Stimulated activated CD8-positive, alpha-beta memory T cell treated with anti-CD3 and anti-CD28 coated beads, Interleukin-4, amount 100 ng/mL, for 4 hours (primary cell): ENCODE measurements around the gene PEX14.
A peak's percentile ranks its signal among the peaks of the same experiment; 100 is the strongest.
"Not testable (repeated sequence)": the region's sequence is repeated elsewhere in the genome, so short reads cannot be mapped to it uniquely, and the experiment has no call there.

Experiments used
- DNase-seq, 2 donors: peaks; one replicate each; pipeline ENCODE4 v3.0.0-alpha.2; 2020; ENCODE audit warnings: low read depth in 2 of 2, low spot score in 1 of 2

PEX14 gene, protein sequence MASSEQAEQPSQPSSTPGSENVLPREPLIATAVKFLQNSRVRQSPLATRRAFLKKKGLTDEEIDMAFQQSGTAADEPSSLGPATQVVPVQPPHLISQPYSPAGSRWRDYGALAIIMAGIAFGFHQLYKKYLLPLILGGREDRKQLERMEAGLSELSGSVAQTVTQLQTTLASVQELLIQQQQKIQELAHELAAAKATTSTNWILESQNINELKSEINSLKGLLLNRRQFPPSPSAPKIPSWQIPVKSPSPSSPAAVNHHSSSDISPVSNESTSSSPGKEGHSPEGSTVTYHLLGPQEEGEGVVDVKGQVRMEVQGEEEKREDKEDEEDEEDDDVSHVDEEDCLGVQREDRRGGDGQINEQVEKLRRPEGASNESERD

DNA sequence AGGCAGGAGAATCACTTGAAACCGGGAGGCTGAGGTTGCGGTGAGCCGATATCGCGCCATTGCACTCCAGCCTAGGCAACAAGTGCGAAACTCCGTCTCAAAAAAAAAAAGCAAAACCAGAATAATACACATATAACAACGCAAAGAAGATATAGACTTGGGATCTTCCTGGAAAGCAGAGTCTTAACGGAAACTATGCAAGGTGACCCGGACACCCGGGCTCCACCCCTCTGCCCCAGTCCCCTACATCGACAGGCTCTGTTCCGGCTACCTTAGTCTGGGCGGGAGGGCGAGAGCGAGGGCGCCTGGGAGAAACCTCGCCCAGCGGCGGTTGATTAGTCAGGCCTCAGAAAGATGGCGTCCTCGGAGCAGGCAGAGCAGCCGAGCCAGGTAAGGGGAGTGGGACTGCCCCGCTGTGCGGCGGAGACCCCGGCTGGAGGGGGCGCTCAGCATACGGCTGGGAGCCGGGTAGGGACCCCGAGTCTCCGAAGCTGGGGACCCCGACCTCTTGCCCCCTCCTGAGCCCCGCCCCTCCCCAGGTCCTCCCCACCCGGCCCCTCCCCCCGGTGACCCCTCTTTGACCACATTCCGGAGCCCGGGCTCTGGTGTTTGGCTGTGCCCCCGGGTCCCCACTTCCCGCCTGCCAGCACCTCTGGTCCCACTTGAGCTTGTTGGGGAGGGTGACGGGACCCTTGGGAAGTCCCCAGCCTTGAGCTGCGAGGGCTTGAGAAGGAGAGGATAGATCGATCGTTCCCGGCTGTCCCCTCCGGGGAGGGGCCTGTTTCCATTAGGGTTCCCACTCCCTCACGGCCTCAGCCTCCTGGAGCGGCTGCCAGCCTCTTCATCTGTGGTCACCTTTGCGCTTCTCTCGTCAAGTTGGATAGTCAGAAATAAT is at the start of gene PEX14:
TSS of gene PEX14 (plus strand) at position 338 of the 895 bp plus-strand sequence. CDS start at position 355, 17 bp downstream.
- DNase-seq: peak; percentile 61 to 67

DNA sequence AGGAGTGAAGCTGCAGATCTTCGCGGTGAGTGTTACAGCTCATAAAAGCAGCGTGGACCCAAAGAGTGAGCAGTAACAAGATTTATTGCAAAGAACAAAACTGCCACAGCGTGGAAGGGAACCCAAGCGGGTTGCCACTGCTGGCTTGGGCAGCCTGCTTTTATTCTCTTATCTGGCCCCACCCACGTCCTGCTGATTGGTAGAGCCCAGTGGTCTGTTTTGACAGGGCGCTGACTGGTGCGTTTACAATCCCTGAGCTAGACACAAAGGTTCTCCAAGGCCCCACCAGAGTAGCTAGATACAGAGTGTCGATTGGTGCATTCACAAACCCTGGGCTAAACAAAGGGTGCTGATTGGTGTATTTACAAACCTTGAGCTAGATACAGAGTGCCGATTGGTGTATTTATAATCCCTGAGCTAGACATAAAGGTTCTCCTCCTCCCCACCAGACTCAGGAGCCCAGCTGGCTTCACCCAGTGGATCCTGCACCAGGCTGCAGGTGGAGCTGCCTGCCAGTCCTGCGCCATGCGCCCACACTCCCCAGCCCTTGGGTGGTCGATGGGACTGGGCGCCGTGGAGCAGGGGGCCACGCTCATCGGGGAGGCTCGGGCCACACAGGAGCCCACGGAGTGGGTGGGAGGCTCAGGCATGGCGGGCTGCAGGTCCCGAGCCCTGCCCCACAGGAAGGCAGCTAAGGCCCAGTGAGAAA is 48.8 kb upstream of the PEX14 start:
- not testable (repeated sequence) for DNase-seq

DNA sequence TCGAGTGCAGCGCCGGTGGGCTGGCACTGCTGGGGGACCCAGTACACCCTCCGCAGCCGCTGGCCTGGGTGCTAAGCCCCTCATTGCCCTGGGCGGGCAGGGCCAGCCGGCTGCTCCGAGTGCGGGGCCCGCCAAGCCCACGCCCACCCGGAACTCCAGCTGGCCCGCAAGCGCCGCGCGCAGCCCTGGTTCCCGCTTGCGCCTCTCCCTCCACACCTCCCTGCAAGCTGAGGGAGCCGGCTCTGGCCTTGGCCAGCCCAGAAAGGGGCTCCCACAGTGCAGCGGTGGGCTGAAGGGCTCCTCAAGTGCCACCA is 48.3 kb upstream of the PEX14 start:
- DNase-seq: not testable (repeated sequence)

DNA sequence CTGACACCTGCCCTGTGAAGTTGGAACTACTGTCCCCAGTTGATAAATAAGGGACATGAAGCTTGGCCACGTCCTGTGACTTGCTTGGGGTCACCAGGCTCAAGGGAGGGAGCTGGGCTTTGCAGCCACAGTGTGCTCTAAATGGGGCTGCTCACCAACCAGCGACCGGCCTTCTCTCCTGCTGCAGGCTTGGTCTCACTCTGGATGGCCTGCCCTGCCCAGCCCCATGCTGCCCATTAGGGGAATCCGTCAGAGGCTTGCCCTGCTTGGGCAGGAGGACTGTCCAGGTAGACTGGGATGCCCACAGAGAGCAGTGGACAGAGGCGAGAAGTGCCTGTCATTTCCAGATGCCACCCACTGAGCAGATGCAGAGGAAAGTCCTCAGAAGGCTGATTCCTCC is 45.8 kb upstream of the PEX14 start:
- DNase-seq: no peak

DNA sequence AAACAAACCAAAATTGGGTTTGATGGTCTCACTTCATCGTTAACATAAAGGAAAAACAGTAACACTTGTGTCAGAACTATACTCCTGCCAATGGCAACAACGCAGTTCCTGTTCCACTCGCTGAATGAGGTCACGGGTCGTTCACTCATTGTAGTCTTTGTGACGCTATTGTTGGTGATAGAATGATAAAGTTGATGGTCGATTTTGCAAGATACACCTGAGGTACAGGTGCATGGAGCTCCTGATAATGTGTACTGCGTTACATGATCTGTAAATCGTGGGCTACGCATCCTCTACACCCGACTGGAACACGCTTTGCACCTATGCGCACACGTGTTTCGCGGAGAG is 44.9 kb upstream of the PEX14 start:
- no peak for DNase-seq

DNA sequence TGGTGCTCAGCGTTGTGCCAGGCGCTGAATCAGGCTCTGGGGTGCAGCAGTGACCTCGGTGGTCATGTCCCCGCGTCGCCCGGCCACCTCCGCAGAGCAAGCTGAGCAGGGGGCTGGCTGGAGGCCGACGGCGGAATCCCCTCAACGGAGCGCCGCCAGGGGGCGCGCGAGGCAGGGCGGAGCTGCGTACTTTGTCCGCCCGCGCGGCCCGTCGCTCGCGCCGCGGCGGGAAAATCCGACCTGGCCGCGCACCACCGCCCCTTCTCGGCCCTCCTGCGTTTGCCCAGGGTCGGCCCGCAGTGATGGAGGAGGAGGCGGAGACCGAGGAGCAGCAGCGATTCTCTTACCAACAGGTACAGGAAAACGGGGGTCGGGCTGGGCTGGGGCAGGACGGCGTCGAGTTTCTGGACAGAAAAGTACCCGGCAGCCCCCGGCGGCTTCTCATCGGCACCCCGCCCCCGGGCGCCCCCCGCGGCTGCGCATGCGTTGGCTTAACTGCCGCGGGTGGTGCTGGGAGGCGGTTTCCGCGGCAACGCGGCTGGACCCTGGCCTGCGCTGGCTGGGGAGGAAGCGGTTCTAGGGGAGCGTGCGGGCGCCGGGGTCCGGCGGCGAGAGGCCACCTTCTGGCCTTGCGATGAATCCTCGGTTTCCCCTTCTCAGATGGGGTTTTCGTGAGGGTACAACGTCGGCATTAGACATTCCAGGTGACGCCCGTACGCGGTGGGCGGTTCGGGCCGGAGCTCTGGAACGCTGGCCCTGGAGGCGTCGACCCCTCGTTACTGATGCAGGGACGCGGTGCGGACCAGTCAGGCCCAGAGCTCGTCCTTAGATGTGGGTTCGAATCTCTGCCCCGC is 44.3 kb upstream of the PEX14 start, which contains the start of gene CENPS:
TSS of gene CENPS (plus strand) at position 218 of the 854 bp plus-strand sequence. CDS start at position 303, 85 bp downstream.
- DNase-seq: peak; percentile 83 to 84

DNA sequence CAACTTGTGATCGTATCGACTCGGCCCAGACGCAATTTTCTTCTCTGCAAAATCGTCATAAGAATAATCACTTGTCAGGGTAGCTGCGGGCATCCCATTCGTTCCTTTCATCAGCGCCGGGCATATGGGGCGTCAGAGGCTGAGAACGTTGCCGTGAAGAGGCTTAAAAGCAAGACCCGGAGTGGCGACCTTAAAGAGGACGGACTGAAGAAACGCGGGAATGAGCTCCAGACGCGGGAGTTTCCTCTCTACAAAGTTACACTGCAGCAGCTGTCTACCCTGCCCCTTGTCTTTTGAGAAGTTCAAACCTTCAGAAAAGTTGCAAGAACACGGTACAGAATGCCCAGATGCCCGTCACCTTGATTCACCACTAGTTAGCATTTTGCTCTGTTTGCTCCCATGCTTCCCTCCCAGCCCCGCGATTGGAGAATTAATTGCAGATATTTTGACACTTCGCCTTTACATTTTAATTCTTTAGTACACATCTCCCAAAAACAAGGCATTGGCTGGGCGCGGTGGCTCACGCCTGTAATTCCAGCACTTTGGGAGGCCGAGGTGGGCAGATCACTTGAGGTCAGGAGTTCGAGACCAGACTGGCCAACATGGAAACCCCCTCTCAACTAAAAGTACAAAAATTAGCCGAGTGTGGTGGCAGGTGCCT is 43.5 kb upstream of the PEX14 start:
- no peak for DNase-seq

DNA sequence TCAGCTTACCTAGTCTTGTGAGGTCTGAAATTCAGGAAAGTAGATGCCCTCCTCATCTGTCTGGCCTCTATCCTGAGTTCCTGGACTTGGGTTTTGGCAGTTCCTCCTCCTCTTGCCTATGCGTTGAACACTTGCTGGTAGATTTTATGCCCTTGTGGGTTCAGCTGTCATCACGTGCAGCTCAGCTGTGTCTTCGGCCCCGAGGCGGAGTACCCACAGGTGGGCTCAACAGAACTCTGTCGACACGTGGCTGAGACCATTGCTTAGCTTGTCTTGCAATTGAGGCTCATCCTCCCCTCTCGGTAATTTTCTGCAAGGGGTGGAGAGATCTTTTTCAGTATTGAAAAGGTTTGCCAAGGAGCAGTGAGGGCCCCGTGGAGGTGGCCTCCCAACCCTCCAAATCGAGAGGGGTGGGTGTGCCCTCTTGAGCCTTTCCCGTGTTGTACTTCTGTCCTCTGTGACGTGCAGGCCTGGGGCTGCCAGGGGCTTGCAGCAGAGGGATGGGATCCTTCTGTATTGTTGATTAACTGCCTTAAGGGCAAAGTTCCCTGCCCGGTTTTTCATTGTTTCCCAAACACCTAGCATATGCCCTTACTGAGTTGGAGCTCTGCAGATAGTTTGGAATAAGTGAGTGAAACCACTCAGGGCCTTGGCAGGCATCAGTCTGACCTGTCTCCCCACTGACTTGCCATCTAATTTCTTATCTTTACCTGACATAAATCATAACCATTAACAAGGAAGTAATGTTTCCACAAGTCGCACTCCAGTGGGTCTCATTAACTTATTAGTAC is 41.6 kb upstream of the PEX14 start:
- no peak for DNase-seq

DNA sequence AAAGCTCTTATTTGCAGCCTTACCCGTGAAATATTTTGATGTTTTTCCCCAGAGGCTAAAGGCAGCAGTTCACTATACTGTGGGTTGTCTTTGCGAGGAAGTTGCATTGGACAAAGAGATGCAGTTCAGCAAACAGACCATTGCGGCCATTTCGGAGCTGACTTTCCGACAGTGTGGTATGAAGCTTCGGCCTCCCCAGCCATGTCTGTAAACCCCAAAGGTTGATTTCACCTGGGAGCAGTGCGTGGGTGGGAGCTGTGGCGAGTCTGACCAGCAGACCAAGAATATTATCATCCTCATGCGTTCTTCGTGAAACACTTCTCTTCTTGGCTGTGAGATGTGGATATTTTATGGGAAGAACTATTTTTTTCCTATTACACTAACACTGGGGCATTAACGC is 41.0 kb upstream of the PEX14 start:
- no peak for DNase-seq

DNA sequence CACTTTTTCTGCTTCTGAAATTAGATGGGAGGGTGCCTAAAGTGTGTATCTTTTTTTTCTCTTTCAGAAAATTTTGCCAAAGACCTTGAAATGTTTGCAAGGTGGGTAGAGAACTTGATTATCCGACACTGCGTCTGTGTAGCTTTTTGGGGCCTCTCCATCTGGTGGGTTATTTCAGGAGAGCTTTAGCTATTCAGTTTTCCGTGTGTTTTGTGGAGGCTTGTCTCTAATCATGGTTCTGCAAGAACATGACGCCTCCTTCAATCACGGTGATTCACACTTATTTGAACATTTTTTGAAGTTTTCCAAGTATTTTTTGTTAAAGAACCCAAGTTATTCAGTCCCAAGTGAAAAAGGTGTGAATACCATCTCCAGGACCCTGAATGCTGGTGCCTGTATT is 40.2 kb upstream of the PEX14 start:
- no peak for DNase-seq

DNA sequence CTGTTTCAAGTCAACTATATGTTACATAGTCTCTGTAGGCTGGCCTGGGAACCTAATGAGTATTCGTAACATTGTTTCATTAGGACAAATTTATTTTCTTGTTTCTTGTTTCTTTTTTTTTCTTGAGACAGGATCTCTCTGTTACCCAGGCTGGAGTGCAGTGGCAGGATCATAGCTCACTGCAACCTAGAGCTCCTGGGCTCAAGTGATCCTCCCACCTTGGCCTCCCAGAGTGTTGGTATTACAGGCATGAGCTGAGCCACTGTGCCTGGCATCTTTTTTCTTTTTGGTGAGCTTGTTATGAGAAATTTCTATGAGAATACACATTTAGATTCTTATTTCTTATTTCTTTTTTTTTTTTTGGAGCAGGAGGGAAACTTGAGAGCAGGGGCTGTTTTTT is 37.7 kb upstream of the PEX14 start:
- DNase-seq: no peak

DNA sequence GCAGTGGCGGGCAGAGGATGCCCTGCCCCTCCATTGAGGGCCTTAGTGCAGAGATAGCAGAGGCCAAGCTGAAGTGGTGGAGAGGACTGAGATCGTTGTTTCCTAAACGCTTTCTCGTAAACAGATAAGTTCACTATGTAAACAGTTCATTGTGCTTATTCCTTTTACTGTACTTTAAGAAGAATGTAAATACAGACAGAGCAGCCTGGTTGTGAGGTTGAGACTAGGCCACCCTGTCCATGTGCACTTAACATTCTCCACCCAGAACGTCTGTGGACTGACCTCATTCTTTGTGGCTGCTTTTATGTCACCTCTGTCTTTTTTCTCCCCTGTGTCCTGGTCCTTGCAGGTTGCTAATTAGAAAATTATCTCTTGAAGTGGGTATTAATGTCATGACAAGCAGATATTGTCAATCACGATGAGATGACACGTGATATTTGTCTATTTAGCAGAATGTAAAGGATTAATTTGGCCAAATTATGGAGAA is 36.0 kb upstream of the PEX14 start:
- DNase-seq: no peak

DNA sequence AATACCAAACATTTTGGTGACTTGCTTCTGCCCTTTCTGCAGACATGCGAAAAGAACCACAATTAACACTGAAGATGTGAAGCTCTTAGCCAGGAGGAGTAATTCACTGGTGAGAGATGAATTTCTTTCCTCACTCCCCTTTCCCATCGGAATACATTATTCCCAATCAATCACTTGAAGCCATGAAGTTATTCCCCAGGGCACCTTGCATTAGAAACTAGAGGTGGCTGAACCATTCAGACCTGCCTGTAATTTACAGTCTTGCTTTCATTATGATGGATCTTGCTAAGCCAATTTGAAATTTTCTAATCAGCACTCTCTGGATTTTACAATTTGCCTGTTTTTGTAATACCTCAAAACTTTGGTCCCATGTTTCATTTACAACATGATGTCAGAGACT is 34.4 kb upstream of the PEX14 start:
- no peak for DNase-seq

DNA sequence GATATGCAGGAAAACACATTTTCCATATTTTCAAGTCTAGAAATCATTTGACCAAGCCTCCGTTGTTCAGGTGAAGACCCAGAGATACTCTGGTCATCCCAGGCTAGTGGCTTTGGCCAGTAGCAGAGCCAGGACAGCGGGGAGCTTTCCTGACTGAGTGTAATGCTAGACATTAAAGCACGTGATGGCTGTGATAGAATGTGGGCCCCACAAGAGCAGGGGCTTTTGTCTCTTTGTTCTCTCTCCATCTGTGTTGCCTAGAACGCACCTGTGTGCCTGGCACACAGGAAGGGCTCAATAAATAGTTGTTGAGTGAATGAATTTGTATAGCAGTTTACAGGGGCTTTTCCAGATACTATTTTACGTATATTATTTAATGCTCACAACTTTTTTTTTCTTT is 34.0 kb upstream of the PEX14 start:
- DNase-seq: no peak

DNA sequence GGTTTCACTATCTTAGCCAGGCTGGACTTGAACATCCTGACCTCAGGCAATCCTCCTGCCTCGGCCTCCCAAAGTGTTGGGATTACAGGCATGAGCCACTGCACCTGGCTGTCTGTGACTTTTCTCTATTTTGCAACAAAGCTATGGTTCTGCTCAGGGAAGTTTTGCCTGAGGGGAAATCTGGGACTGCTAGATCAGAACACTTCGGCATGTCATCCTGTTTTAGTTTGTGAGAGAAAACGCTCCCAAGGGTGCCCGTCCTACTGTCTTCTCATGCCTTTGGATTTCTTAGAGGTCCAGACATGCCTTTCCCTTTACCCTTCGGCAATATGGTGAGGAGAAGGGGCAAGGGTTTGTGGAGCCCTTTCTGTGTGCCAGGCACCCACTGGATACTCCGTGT is 30.5 kb upstream of the PEX14 start:
- DNase-seq: no peak

DNA sequence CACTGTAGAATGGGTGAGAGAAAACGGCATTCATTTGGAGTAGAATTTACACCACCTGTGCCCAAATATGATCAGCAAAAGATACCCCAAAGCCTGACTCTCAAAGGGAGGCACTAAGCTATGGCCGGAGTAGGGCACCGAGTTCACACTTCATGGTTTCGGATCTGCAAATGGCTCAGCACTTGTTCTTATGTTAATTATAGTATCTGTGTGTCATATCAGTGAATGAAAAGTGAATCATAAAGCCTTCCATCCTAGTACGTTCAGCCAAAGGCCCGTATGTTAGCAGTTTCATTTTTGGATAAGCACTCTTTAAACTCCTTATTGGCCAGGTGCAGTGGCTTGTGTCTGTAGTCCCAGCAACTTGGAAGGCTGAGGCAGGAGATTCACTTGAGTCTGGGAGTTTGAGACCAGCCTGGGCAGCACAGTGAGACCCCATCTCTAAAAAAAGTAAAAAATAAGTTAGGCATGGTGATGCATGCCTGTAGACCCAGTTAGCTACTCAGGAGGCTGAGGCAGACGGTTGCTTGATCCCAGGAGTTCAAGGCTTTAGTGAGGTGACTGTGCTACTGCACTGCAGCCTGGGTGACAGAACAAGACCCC is 29.9 kb upstream of the PEX14 start:
- no peak for DNase-seq

DNA sequence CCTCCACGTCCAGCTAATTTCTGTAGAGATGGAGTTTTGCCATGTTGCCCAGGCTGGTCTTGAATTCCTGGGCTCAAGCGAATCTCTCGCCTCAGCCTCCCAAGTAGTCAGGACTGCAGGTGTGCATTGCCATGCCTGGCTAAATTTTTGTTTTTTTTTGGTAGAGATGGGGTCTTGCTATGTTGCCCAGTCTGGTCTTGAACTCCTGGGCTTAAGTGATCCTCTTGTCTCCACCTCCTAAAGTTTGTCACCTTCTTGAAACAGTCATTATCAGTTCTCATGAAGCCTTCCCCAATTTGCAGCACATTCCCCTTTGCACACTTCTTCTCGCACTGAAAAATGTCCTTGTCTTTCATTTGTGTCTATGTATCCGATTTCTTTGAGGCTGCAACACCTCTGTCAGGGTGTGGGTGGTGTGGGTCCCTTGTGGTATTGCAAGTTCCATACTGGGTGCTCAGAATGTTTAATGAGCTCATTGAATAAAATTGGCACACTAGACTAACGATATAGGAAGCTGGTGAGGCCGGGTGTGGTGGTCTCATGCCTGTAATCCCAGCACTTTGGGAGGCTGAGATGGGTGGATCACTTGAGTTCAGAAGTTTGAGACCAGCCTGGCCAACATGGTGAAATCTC is 27.8 kb upstream of the PEX14 start:
- DNase-seq: no peak

DNA sequence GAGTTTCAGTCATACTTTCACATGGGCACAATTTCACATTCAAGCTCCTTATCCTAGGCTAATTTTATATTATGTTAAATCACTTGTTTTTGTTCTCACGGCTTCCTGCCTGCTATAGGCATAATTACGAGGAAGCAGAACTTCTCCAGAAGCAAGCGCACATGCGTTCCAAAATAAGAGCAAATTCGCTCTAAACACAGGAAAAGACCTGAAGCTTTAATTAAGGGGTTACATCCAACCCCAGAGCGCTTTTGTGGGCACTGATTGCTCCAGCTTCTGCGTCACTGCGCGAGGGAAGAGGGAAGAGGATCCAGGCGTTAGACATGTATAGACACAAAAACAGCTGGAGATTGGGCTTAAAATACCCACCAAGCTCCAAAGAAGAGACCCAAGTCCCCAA is 25.0 kb upstream of the PEX14 start, which contains the start of gene CORT:
TSS of gene CORT (plus strand) at position 281 of the 400 bp plus-strand sequence. CDS start 193 bp downstream, outside the sequence.
- DNase-seq: no peak
